GDM1 (cell line): ENCODE results near the gene TCEAL3.
"Not testable (repeated sequence)": the region's sequence is repeated elsewhere in the genome, so short reads cannot be mapped to it uniquely, and the experiment has no call there.

Source experiments
- DNase-seq: peaks from one replicate; lab custom pipeline; 2025; lab: John Stamatoyannopoulos, UW

TCEAL3 gene, protein sequence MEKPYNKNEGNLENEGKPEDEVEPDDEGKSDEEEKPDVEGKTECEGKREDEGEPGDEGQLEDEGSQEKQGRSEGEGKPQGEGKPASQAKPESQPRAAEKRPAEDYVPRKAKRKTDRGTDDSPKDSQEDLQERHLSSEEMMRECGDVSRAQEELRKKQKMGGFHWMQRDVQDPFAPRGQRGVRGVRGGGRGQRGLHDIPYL

DNA sequence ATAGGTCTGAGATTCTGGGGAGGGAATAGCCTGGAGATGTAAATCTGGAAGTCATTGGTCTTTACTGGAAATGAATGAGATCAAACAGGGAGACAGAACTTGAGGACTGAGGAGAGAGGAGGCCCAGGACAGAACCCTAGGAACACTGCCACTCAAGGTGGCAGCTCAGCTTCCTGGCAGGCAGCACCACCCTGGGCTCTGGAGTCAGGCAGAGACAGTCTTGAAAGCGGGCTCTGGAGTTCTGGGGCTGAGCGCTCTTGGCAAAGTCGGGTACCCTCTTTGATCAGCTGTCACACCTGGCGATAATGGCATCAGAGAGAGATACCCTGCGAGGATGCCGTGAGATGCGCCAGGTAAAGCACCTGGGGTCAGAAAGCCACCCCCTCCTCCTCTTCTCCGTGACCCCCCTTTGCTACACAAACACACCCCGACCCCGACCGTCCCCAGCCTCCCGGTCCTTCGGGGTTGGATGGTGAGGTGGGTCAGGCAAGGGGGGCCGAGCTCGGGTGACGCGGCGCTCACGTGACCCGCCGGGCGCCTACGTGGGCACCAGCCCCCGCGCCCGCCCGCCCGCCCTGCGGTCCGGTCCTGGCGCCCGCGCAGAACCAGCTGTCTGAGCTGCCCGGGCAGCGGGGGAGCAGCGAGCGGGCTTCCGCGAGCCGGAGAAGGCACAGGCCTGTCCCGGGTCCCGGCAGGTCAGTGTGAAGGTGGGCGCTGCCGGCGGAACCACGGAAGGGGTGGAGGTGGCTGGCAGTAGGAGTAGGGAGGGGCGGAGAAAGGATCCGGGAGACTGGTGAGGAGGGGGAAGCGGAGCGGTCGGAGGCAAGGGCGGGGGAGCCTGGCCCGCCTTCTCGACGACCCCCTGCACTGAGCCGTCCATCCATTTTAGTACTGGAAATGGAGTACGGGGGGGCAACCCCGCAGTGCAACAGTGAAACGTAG, at the start of gene TCEAL3:
Gene TCEAL3 (plus strand): TSS at position 600 of the 942 bp plus-strand sequence. CDS start 1,102 bp downstream, outside the sequence.
- DNase-seq = peak; percentile 28

DNA sequence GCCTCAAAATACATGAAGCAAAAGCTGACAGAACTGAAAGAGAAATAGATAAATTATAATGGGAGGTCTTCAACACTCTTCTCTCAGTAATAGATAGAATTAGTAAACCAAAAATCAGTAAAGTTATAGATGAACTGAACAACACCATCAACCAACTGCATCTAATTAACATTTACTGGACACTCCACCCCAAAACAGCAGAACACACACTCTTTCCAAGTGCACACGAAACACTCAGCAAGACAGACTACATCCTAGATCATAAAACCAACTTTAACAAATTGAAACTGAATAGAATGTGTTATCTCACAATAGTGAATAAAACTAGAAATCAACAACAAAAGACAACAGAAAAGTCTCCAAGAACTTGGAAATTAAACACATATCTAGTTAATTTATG, 47.5 kb upstream of the TCEAL3 start:
- no peak for DNase-seq

DNA sequence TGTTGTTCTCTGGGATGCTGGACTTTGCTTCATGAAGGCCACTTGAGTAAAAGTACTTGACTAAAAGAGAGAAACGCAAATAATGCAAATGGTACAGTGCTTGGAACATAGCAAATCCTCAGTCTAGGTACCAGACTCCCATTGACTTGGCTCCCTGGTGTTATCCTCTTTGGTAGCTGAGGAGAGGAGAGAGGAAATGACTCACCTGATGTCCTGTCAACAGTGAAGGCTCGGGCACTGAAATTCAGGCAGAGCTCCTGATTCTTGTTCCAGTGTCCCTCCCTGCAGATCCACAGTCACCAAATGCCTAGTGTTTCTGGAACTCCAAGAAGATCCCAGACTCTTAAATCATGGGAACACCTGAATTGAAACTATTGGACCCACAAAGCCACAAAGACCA, 45.0 kb upstream of the TCEAL3 start:
- DNase-seq = no peak

DNA sequence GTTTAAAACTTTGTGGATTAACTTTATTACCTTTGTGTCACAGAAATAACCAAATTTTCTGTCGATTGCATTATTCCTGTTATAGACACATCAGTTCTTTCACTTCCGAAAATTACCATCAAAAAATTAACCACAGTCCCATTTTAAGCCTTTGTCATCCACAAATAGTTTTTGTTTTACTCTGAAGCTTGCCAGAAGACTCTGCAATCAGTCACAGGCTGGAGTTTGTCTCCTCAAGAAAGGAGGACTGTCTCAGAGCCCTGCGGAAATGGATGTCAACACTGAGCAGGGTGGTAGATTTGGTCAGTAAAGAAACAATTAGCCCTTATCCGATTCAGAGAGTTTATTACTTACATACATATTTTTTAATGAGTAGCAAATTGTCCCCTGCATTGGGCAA, 42.6 kb upstream of the TCEAL3 start:
- no peak for DNase-seq

DNA sequence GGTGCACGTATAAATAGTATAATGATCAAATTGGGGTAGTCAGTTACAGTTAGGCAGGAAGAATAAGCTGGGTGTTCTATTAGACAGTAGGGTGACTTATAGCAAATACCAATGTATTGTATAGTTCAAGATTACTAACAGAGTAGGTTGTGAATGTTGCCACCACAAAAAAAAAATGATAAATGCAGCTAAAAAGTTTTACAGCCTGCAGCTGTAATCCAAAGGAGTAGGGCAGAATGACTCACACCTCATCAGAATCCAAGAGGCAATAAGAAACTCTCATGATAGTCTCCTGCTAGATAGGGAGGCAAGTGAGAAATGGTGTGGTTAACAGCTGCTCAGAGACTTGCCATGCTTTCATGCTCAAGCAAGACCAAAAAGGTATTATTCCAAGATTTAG, 42.0 kb upstream of the TCEAL3 start:
- no peak for DNase-seq

DNA sequence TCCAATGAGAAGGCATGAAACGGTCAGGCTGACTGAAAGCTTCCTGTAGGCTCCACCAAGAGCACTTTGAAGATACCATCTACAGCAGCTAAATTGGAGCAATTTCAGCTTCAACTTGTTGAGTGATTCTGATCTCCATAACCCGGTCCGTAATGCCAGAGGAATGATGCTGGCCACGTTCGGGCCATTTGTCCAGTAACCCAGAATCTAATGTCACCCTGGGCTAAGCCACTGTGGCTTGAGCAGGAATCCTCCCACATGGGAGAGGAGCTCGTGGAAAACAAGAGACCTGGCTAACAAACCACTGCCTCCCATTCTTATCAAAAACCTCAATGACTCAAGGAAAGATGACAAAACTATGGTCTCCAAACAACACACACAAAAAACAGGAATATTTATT, 36.6 kb upstream of the TCEAL3 start:
- DNase-seq = no peak

DNA sequence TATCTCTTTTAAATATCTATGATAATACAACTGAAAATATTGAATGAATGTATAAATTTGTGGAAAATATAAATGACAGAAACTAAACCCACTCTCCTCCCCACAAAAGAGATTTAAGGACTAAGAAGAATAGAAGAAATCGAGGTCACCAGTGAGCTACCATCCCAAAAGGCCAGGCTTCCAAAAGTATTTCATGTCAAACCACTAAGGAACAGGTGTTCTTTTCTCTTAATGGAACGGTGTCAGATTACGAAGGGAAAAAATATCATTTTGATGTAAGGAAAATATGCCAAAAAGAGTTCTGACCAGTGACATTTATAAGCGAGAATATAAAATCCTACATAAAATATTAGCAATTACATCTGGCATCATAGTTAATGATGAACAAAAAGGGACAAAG, 36.0 kb upstream of the TCEAL3 start:
- DNase-seq = no peak

DNA sequence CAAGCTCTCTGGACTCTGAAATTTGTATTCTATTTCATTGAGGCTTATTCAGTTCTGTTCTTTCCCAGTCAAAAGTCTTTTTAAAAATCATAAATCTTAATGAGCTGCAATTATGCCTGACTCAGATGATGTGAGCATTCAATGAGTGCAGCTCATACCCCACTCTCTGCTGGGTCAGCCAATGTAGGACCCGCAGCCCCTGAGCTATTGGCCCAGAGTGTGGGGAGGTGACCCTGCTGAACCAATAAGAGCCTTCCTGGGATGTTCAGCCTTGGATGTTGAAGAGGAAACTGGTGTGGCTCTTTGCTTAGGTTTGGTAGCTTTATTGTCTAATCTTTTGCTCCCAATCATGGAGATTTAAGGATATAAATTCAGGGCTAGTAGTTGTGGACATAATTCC, 34.6 kb upstream of the TCEAL3 start:
- no peak for DNase-seq

DNA sequence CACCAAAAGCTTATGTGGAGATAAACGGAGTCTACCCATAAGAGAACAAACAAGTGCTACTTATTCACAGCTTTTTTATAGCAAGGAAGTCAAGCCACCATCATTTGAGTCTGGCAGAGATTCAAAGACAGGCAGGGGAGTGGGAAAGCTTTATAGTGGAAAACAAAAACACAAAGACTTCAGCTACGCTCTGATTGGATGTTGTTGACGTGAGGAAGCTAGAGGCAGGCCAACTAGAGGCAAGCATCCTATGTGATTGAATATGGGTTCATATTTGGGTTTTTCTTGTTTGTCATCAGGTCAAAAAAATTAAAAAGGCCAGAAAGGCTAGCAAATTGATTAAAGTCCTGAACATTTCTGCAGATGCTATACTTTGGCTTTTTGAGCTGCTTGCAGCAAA, 23.2 kb upstream of the TCEAL3 start:
- DNase-seq = no peak

DNA sequence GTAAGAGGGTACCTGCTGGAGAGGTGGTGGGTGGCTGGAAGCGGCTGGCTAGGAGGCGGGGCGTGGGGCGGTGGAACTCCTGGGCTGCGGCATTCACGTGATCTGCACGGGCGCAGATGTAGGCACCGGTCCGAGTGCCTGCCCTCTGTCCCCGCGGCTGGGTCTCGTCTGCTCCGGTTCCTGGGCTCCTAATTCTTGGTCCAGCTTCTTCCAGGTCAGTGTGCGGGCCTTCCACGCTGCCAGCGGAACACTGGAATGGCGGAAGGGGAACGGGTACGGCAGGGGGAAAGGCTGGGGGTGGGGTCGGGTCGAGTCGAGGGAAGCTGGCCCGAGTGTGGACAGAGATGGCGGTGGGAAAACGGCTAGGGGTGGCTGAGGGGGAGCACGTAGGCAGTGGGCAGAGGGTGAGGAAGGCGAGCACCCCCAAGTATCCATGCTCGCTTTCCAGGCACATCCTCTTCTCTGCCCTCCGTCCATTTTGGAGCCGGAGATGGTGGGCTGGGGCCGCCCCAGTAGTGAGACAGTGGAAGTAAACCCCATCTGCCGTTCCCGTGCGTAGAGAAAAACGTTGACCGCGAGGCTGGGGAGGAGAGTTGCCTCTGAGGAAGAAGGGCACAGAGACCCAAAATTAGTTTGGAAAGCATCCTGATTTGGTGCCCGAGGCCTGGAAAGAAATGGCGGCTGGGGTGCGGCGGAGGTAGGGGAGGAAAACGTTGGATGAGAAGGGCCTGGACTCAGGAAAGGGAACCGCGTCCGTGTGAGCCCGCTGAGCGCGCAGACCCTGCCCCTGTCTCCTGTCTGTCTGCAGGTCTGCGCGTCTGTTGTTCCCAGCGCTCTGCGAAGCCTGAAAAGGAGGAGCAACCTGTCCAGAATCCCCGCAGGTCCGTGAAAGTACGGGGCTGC, 22.1 kb upstream of the TCEAL3 start, which contains the start of gene TCEAL4:
Gene TCEAL4 (plus strand): TSS at position 105 of the 903 bp plus-strand sequence. CDS start 1,161 bp downstream, outside the sequence.
- peak; percentile 6 for DNase-seq

DNA sequence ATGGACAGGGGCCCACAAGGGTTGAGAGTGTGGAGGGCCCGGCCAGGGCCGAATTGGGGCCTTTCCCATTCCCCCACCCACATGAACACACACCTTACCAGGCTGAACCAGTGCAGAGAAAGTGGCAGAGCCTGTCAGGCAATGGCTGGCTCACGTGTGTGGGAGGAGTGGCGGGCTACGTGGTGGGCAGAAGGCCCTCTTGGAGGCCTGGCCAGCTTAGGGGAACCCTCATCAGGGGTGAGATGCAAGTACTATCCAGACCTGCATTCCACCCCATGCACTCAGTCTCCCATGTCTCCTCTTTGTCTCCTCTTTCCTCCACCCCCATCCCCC, 21.5 kb upstream of the TCEAL3 start:
- DNase-seq = no peak

DNA sequence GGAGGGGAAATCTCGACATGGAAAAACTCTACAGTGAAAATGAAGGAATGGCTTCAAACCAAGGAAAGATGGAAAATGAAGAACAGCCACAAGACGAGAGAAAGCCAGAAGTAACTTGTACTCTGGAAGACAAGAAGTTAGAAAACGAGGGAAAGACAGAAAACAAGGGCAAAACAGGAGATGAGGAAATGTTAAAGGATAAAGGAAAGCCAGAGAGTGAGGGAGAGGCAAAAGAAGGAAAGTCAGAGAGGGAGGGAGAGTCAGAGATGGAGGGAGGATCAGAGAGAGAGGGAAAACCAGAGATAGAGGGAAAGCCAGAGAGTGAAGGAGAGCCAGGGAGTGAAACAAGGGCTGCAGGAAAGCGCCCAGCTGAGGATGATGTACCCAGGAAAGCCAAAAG, 21.1 kb upstream of the TCEAL3 start:
- no peak for DNase-seq

DNA sequence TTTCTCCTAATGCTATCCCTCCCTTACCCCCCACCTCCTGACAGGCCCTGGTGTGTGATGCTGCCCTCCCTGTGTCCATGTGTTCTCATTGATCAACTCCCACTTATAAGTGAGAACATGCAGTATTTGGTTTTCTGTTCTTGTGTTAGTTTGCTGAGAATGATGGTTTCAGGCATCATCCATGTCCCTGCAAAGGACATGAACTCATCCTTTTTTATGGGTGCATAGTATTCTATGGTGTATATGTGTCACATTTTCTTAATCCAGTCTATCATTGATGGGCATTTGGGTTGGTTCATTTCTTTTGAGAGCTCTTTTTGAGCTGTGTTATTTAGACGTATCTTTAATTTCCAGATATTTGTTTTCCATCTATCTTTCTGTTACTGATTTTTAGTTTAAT, 15.5 kb upstream of the TCEAL3 start:
- not testable (repeated sequence) for DNase-seq

DNA sequence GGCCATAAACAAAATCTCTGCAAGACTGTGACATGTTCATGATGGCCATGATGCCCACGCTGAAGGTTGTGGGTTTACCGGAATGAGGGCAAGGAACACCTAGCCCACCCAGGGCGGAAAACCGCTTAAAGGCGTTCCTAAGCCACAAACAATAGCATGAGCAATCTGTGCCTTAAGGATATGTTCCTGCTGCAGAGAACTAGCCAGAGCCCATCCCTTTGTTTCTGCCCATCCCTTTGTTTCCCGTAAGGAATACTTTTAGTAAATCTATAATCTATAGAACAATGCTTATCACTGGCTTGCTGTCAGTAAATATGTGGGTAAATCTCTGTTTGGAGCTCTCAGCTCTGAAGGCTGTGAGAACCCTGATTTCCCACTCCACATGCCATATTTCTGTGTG, 12.6 kb upstream of the TCEAL3 start:
- not testable (repeated sequence) for DNase-seq

DNA sequence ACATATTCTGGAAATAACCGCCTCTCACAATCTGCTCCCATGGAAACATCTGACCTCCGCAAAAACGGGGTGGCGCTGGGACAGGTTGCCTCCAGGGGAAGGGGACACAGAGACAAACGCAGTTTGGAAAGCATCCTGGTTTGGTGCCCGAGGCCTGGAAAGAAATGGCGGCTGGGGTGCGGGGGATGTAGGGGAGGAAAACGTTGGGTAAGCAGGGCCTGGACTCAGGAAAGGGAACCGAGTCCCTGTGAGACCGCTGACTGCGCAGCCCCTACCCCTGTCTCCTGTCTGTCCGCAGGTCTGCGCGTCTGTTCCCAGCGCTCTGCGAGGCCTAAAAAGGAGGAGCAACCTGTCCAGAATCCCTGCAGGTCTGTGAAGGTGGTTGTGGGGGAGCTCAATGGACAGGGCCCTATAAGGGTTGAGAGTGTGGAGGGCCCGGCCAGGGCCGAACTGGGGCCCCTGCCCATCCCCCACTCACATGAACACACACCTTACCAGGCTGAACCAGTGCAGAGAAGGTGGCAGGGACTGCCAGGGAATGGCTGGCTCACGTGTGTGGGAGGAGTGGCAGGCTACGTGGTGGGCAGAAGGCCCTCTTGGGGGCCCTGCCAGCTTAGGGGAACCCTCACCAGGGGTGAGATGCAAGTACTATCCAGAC, 672 bp downstream of the TCEAL3 start:
- DNase-seq = no peak

DNA sequence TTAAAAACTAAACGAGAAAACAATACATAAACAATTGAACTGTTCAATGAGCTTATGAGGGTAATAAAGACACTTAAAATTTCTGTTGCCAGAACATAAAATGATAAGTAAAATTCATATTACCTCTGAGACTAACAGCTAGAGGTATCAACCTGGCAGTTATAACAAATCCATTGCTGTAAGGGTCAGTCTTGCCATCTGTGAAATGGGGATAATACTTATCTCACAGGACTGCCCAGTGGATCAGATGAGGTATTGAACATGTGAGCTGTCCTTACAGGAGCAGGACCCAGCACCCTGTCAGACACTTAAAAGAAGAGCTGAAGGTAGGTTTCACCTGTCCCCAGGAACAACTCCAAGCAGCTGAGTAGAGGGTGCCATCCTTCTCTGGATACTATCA, 2.5 kb downstream of the TCEAL3 start:
- no peak for DNase-seq

DNA sequence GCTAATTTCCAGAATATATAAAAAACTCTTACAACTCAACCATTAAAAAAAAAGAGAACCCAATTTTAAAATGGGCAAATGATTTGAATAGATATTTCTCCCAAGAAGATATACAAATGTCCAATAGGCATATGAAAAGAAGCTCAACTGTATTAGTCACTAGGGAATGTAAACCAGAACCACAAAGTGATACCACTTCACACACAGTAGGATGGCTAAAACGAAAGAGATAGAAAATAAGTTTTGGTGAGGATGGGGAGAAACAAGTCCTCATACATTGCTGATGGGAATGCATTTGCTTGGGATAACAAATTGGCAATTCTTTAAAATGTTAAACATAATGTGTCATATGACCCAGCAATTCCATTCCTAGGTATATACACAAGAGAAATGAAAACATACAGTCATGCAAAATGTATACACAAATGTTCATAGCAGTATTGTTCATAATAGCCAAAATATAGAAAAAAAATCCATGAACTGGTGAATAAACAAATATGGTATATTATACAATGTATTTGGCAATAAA, 5.7 kb downstream of the TCEAL3 start:
- no peak for DNase-seq

DNA sequence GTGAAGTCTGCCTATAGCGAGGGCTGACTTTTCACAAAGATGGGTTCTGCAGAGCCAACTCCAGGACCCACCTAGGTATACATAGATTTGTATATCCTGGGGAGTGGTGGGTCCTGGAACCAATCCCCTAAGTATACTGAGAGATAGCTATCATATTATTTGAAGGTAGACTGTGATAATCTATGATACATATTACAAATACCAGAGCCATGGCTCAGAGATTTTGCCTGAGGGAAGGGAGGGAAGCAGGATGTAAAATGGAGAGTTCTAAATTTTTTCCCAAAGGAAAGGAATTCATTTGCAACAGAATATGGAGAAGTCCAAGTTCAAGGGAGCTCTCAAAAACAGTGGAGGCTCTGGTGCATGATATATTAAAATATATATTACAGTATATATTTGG, 7.2 kb downstream of the TCEAL3 start:
- no peak for DNase-seq

DNA sequence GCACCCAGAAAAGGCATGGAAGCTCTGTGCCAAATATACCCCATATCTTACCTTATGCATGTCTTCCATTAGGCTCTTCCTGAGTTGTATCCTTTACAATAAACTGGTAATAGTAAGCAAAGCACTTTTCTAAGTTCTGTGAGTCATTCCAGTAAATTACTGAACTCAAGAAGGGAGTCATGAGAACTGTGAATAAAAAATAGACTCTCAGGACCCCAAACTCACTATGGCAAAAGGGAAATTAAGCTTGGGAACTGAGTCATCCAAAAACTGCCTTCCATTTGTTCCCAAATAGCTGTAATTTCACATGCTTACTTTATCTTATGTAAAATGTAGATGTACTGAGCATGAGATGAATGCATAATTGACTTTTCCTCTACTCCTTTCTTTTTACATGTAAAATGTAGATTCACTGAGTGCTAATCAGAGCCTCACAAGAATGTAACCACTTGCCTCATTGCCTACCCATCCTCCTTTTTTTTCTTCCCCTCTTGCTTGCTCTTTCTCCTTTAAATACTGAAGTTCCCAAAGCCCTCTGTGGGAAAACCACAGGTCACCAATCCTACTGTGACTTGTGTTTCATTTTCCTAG, 8.1 kb downstream of the TCEAL3 start:
- DNase-seq = no peak

DNA sequence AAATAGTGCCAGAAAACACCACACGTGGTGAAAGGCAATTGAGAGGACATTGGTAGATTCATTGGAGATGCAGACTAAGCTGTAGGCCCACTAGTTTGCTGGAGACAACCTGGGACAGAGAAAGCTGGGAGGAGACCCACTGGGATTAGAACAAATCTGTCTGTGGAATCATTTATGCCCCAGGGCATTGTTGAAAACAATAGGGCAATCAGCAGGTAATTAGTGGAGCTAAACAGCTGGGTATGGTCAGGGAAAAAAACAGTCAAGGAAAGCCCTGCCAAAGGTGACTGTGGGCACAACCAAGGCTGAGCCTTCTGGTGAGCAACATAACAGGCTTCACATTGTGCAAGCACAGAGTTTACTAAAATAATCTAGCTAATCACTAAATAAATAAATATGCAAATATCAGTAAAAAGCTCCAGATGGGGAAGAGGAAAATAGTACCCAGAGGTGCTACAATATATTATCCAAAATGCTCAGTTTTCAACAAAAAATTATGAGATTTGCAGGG, 9.0 kb downstream of the TCEAL3 start:
- DNase-seq = no peak

DNA sequence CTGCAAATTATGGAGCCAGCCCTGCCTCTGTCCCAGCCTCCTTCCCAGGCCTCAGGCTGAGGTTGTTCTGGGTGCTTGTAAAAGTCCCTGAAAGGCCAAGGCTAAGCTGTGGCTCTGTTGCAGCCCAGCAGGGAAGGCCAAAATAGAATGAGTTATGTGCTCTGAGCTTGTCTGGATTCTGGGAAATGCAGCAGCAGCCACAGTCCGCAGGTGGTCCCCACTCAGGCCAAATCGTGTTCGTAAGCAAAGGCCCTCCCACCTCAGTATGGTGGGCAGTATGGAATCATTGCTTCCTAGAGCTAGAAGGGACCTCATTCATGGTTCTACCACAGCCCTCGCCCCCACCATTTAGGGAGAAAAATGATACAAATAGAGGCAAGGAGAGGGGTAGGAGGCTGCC, 16.3 kb downstream of the TCEAL3 start:
- DNase-seq = no peak
